ENCODE measurements around the gene ALLC. TPM values are rescaled to one million over a fixed set of nuclear protein-coding genes. Genes with fewer than 3 reads are reported as not detected.

The ALLC gene
- total and polyA plus RNA-seq, 8 donors = not detected

GRCh38 chr2:3664925-3665324 is 6.9 kb downstream of the ALLC start:
- DNase-seq = no peak

DNA sequence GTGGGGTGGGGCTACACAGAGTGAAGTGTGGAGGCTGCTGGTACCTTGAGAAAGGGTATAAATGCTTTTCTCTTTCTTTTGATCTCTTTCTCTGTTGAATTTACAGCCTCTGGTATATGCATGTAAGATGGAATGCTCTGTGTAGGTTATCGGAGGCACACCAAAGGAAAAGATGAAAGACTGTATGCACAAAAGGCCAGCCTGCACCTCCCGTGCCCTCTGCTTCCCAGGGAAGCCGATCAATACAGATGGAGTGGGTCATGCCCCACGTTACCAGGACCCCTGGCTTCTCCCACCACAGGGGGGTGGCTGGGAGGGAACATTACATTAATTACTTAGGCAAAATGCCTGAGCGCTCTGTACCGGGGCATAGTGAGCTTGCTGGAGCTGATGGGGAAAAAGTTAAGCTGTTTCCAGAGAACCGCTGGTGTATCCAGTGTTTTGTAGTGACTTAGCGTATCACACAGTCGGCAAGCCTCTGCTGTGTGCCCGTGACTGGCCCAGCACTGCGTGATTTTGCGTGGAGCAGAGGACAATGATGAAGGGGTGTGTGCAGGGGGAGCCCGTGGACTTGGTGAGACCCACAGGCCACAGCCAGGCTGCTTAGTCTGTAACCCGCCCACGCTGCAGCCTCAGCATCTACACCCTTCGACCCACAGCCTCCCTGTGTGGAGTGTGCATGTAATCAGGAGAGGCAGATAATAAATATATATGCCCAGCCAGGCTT is 8.0 kb downstream of the ALLC start:
- WGBS, 5 donors = 44 to 74% (median 60%) methylated on average over 15 to 16 of the region's 16 CpGs
- no peaks in the 10 kb centered on the region for H3K4me1 ChIP-seq
- H3K36me3 ChIP-seq = no peaks in the 10 kb centered on the region
- no peak overlapping the region for H3K4me3 ChIP-seq
- H3K27me3 ChIP-seq = peaks cover 0 to 28% (median 7%) of the 10 kb centered on the region in 3 donors
- H3K27ac ChIP-seq = no peak overlapping the region
- TF ChIP-seq EP300 (IDR thresholded peaks at IDR 0.05) = no peak
- TF ChIP-seq POLR2AphosphoS5 (IDR thresholded peaks at IDR 0.05) = no peak
- no peak for TF ChIP-seq POLR2A (IDR thresholded peaks at IDR 0.05)
- TF ChIP-seq, protein P1, sequence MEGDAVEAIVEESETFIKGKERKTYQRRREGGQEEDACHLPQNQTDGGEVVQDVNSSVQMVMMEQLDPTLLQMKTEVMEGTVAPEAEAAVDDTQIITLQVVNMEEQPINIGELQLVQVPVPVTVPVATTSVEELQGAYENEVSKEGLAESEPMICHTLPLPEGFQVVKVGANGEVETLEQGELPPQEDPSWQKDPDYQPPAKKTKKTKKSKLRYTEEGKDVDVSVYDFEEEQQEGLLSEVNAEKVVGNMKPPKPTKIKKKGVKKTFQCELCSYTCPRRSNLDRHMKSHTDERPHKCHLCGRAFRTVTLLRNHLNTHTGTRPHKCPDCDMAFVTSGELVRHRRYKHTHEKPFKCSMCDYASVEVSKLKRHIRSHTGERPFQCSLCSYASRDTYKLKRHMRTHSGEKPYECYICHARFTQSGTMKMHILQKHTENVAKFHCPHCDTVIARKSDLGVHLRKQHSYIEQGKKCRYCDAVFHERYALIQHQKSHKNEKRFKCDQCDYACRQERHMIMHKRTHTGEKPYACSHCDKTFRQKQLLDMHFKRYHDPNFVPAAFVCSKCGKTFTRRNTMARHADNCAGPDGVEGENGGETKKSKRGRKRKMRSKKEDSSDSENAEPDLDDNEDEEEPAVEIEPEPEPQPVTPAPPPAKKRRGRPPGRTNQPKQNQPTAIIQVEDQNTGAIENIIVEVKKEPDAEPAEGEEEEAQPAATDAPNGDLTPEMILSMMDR (IDR thresholded peaks at IDR 0.05) = no peak
- DNase-seq = no peak
- intact Hi-C loops (cut with DNase I; ENCODE audit: low total_unique reads) = no loop called here
- H3K9me3 ChIP-seq = no peaks in the 10 kb centered on the region

More at GRCh38 chr2:3664925-3665324, 6.9 kb downstream of the ALLC start:
- Histone ChIP-seq H3K27me3 (peaks cover 0 to 24% (median 7%) of the 10 kb centered on the region in 3 donors), H3K9me3 (no peaks in the 10 kb centered on the region), H3K4me3 (no peak overlapping the region), H3K27ac (no peak overlapping the region), H3K4me1 (no peaks in the 10 kb centered on the region), H3K36me3 (no peaks in the 10 kb centered on the region)
- 64 to 76% (median 69%) methylated on average over 8 of the region's 8 CpGs for WGBS, 5 donors
- TF ChIP-seq POLR2AphosphoS5 (IDR thresholded peaks at IDR 0.05) = no peak
- TF ChIP-seq EP300 (IDR thresholded peaks at IDR 0.05) = no peak
- no peak for TF ChIP-seq POLR2A (IDR thresholded peaks at IDR 0.05)
- TF ChIP-seq, protein P1 (IDR thresholded peaks at IDR 0.05) = no peak
- intact Hi-C loops (cut with DNase I; ENCODE audit: low total_unique reads) = no loop called here

DNA sequence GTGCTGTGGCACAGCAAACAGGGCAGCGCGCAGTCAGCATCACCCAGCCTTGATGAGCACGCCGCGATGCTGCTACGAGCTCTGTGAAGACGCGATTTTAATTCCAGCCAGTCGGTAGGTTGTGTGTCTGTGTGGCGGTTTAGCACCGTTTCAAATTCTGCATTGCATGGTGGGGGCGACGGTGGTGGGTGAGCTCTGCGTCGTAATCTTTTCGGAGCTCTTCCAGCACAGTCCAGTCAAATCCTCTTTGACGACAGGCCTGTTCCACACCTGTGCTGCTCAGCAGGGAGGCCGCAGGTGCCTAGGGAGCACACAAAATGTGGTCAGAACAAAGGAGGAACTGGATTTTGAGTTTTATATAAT is 8.6 kb downstream of the ALLC start:
- intact Hi-C loops (cut with DNase I; ENCODE audit: low total_unique reads) = no loop called here
- TF ChIP-seq POLR2A (IDR thresholded peaks at IDR 0.05) = no peak
- TF ChIP-seq EP300 (IDR thresholded peaks at IDR 0.05) = no peak
- no peak for TF ChIP-seq POLR2AphosphoS5 (IDR thresholded peaks at IDR 0.05)
- TF ChIP-seq, protein P1 (IDR thresholded peaks at IDR 0.05) = no peak
- Histone ChIP-seq H3K36me3 (no peaks in the 10 kb centered on the region), H3K4me3 (no peak overlapping the region), H3K27me3 (peaks cover 0 to 34% (median 7%) of the 10 kb centered on the region in 3 donors), H3K9me3 (no peaks in the 10 kb centered on the region), H3K4me1 (no peaks in the 10 kb centered on the region), H3K27ac (no peak overlapping the region)
- DNase-seq = no peak
- WGBS, 5 donors = 90 to 93% (median 93%) methylated on average over 15 to 18 of the region's 18 CpGs

DNA sequence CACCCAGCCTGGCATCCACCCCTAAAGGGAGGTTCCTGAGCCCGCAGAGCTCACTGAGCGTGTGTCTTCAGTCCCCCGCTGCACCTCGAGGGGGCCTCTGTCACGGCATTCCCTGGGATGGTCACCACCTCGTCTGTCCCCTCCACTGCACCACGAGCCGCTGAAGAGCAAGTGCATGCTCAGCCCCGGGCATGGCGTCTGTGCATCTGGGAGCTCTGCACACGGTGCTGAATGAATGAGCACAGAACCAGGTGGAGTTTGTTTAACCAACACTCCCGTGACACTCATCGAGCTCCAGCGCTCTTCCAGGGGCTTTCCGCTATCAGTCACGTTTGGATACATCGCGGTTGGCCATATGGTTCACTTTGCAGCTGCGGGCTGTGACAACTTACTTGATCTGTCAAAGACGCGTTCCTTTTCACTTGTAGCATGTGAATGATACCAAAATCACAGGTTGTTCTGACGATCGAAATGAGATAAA is 9.2 kb downstream of the ALLC start:
- no peak overlapping the region for H3K27ac ChIP-seq
- 52 to 59% (median 54%) methylated on average over 19 to 23 of the region's 23 CpGs for WGBS, 5 donors
- H3K9me3 ChIP-seq = no peaks in the 10 kb centered on the region
- peak in 1 of 2 donors; percentile 59 for DNase-seq
- intact Hi-C loops (cut with DNase I; ENCODE audit: low total_unique reads) = no loop called here
- no peaks in the 10 kb centered on the region for H3K4me1 ChIP-seq
- peaks cover 0 to 34% (median 7%) of the 10 kb centered on the region in 3 donors for H3K27me3 ChIP-seq
- no peaks in the 10 kb centered on the region for H3K36me3 ChIP-seq
- TF ChIP-seq POLR2AphosphoS5 (IDR thresholded peaks at IDR 0.05) (no peak), POLR2A (IDR thresholded peaks at IDR 0.05) (no peak), EP300 (IDR thresholded peaks at IDR 0.05) (no peak)
- TF ChIP-seq, protein P1 (IDR thresholded peaks at IDR 0.05) = no peak
- H3K4me3 ChIP-seq = no peak overlapping the region
